Measurements from ENCODE around the gene EXOG. TPM values are rescaled to one million over a fixed set of nuclear protein-coding genes. Genes with fewer than 3 reads are reported as not detected.

The EXOG gene
- total and polyA plus RNA-seq, 2 donors (not counting 3 experiments of a cell fraction or from before 2014, with no cell fraction given): 10.8 to 21.9 TPM

DNA sequence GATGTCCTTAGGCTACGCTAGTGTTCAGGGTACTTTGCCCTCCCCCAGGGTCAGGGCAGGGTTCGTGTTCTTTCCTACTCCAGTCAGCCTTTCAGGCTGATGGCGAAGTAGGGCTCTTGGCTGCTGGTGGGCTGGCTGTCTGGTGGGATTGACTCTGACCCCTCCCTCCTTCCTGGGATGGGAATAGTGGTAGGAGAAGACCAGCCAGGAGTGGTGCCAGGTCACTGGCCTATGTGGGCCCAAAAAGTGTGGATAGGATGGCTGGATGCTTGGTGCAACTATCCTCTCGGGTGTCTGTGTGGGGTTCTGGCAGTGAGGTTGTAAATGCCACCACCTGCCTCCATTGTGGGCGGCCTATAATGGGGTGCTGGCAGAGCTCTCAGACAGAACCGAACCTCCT lies 20.4 kb upstream of the EXOG start:
- FAIRE-seq: no peak
- no peak for DNase-seq (ENCODE audit: low read depth, low spot score)
- BruUV-seq (replicated peaks): no TSS peak
- dilution Hi-C loops (cut with MboI; ENCODE audit: extremely low pct_ligation_motif_present, low sequenced_read_pairs) (no loop called here), intact Hi-C loops (cut with micrococcal nuclease) (loop anchor here (5.0 kb wide), 1 partner anchor 338 kb away; the partner anchor contains the start of genes ACAA1 and MYD88)
- Histone ChIP-seq H3K27me3 (ENCODE audit: control insufficient read depth in 2 of 2, insufficient read depth in 2 of 2, low read length in 2 of 2) (no peaks in the 10 kb centered on the region), H3K79me2 (ENCODE audit: control insufficient read depth, insufficient read depth, low read length) (no peaks in the 10 kb centered on the region), H3K9me1 (replicated peaks; ENCODE audit: control insufficient read depth, extremely low read depth, insufficient read depth, low read length) (no peaks in the 10 kb centered on the region), H4K20me1 (replicated peaks; ENCODE audit: control insufficient read depth, extremely low read depth, insufficient read depth, low read length) (no peaks in the 10 kb centered on the region), H3K4me2 (ENCODE audit: insufficient read depth, low read length) (no peak overlapping the region), H3K27ac (ENCODE audit: insufficient read depth, low read depth, low read length) (no peak overlapping the region), H3K4me1 (ENCODE audit: control insufficient read depth, extremely low read depth, insufficient read depth, low read length) (no peaks in the 10 kb centered on the region), H3K9me3 (replicated peaks; ENCODE audit: control insufficient read depth, insufficient read depth, low read length) (no peaks in the 10 kb centered on the region), H3K9ac (replicated peaks; ENCODE audit: extremely low read depth, insufficient read depth, low read length) (no peak overlapping the region), H3K36me3 (ENCODE audit: control insufficient read depth in 2 of 2, extremely low read depth in 1 of 2, insufficient read depth in 2 of 2, low read length in 2 of 2) (no peaks in the 10 kb centered on the region), H2AFZ (ENCODE audit: low read depth, low read length) (no peak overlapping the region), H3K4me3 (replicated peaks in 1 of 3; ENCODE audit: insufficient read depth in 1 of 3, low read depth in 1 of 3, low read length in 3 of 3) (no peak overlapping the region)
- ChIA-PET CTCF (no interaction called here), POLR2A (no interaction called here)
- TF ChIP-seq, protein P1, sequence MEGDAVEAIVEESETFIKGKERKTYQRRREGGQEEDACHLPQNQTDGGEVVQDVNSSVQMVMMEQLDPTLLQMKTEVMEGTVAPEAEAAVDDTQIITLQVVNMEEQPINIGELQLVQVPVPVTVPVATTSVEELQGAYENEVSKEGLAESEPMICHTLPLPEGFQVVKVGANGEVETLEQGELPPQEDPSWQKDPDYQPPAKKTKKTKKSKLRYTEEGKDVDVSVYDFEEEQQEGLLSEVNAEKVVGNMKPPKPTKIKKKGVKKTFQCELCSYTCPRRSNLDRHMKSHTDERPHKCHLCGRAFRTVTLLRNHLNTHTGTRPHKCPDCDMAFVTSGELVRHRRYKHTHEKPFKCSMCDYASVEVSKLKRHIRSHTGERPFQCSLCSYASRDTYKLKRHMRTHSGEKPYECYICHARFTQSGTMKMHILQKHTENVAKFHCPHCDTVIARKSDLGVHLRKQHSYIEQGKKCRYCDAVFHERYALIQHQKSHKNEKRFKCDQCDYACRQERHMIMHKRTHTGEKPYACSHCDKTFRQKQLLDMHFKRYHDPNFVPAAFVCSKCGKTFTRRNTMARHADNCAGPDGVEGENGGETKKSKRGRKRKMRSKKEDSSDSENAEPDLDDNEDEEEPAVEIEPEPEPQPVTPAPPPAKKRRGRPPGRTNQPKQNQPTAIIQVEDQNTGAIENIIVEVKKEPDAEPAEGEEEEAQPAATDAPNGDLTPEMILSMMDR (IDR thresholded peaks at IDR 0.05; ENCODE audit: extremely low read depth in 1 of 2, insufficient read depth in 1 of 2, low read depth in 1 of 2, low read length in 2 of 2): no peak
- TF ChIP-seq POLR2A (IDR thresholded peaks at IDR 0.05; ENCODE audit: low read depth, low read length) (no peak), JUN (IDR thresholded peaks at IDR 0.05; ENCODE audit: borderline replicate concordance, insufficient read depth, insufficient read length, low read depth) (no peak), FOS (IDR thresholded peaks at IDR 0.05; ENCODE audit: borderline replicate concordance, insufficient read depth, low read length) (no peak), GATA2 (IDR thresholded peaks at IDR 0.05; ENCODE audit: insufficient read depth, insufficient read length, low read depth, low read length) (no peak), EZH2 (IDR thresholded peaks at IDR 0.05; ENCODE audit: borderline replicate concordance, low read depth, low read length, severe bottlenecking) (no peak), MYC (IDR thresholded peaks at IDR 0.05; ENCODE audit: low read depth, low read length) (no peak), POLR2AphosphoS5 (IDR thresholded peaks at IDR 0.05; ENCODE audit: insufficient read depth, low read depth, low read length) (no peak)
- TF ChIP-seq, protein P2, sequence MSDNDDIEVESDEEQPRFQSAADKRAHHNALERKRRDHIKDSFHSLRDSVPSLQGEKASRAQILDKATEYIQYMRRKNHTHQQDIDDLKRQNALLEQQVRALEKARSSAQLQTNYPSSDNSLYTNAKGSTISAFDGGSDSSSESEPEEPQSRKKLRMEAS (IDR thresholded peaks at IDR 0.05; ENCODE audit: insufficient read depth, insufficient read length): no peak
